ENCODE measurements around the gene CUZD1.

The CUZD1 gene

DNA sequence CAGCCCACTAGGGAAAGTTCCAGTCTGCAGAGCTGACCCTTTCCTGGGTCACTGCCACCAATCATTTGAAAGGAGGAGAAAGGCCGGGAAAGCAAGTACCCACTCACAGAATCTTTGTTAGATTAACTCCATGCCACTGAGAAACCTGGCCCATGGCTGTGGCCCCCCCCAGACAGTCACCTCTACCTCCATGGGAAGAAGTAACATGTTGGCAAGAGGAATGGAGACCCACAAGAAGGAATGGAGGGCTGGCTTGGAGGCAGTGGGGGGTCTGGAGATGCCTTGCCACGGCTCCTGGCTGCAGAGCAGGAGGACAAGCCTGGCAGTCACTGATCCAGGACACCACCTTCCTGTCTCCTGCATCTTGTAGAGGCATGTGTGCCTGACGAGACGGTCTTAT, 32.9 kb downstream of the CUZD1 start:
- no peak for DNase-seq

DNA sequence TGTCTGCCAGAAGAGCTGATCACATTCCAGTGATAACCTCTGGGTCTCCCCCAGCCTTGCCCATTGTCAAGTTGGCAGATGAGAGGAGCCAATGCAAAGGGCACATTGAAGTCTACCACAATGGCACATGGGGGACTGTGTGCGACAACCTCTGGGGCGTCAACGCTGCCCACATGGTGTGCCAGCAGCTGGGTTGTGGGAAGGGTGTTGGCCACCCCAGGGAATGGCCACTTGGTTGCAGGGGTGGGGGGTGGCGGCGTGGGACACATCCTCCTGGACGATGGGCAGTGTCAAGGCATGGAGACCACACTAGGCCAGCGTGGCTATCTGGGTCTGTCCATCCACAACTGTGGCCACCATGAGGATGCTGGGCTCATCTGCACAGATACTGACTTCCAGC, 43.4 kb downstream of the CUZD1 start:
- no peak for DNase-seq

DNA sequence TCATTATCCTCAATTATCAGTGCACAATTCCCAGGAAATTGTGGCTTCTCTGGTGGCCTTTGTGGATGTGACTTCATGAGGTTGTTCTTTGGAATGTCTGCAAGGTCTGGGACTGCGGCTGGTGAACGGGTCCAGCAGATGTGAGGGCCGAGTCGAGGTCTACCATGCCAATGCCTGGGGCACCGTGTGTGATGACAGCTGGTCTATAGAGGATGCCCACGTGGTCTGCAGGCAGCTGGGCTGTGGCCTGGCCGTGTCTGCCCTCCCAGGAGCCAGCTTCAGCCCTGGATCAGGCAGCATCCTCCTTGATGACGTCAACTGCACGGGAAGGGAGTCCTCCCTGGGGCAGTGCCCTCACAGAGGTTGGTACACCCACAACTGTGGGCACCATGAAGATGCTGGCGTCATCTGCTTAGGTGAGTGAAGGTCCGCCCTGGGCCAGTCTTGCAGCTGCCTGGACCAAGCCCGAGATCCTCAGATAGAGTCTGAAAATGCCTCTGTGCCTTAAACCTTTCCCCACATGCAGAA, 46.9 kb downstream of the CUZD1 start:
- DNase-seq, result no peak

DNA sequence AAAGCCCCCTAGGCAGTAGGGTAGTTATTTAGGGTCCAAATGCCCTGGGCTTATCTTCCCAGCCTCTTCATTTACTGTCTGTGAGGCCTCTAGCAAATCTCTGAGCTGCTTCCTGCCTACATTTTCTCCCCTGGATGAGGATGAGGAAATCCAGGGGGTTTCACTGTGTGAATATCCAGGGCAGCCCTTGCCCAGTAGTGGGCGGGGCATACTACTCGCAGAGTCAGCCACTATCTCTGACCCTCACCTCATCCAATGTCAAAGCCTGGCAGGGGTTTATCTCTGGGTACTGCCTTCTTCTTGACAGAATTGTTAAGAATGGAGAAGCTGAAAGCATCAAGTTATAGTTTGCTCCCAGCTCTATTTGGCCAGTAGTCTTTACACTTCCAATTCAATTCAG, 48.9 kb downstream of the CUZD1 start:
- no peak for DNase-seq

DNA sequence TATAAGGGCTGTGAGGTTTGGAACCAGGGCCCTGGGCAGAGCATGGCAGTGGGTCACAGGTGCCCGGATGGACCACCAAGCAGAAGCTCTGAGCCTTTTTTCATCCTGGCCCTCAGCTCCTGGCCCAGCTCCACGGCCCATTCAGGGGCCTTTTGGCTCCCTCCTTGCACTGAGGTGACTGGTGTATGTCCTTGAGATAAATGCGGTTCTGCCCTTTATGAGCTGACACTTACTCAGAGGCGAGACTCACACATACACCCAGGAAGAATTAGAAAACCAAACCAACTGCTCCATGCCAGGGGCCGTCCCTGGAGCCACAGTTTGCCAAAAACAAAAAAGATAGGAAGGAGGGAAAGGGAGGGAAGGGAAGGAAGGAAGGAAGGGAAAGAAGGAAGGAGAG, 49.7 kb downstream of the CUZD1 start:
- DNase-seq, result no peak

DNA sequence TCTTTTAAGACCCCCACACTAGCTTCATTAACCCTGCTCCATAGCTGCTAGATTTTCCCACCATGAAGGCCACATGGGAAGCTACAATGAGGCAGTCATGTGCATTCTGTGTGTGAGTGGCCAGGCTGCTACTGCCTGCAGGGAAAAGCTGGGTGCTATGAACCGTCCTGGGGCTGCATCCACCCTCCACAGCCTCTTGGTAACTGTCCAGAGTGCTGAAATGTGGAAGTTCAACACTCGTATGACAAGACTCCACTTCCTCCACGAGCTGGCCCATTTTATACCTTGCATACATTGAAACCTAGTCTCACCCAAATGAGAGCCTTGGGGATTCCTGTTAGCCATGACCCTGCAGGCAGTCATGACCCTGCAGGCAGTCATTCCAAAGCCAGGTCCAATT, 59.4 kb downstream of the CUZD1 start:
- DNase-seq, result peak; percentile 29

DNA sequence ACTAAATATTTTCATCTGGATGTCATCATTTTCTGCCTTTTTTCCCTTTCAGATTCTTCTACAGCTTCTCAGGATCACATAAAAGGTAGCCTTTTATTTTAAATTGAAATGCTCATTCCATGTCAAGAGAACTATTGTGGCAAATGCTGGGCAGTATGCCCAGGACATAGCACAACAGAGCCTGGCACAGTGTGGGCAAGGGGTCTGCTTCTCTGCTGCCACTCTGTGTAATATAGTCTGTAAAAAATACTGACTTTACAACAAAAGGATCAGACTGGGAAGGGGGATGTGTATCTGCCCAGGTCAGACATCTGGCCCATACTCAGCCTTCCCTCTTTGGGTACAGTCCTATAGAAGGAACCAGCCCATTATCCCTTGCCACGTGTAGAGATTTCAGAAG, 62.7 kb downstream of the CUZD1 start:
- DNase-seq, result no peak

All from EL (cell line).